Liver (tissue), 9 donors: ENCODE measurements around the gene ADGRG1. TPM values are rescaled to one million over a fixed set of nuclear protein-coding genes. Genes with fewer than 3 reads are reported as not detected.

Source experiments
- DNase-seq: peaks from one replicate; pipeline ENCODE4 v3.0.0-alpha.2; 2017; ENCODE audit warnings: low spot score
- H3K27ac ChIP-seq, 2 donors: one replicate each; pipeline ENCODE4 v1.7.0; 2013; ENCODE audit warnings: inconsistent platforms in 2 of 2, low read length in 2 of 2, control low read depth in 1 of 2, low read depth in 1 of 2, mild to moderate bottlenecking in 1 of 2
- H3K27me3 ChIP-seq, 4 donors: one replicate each; pipeline versions ENCODE4 v1.6.1 to v1.7.0; 2013; ENCODE audit warnings: low read length in 3 of 4, inconsistent platforms in 1 of 4, mild to moderate bottlenecking in 1 of 4, moderate library complexity in 1 of 4; ENCODE audit not compliant: control insufficient read depth in 4 of 4, insufficient read depth in 4 of 4
- H3K36me3 ChIP-seq, 4 donors: one replicate each; pipeline versions ENCODE4 v1.6.1 to v1.7.0; 2013; ENCODE audit warnings: low read length in 3 of 4, mild to moderate bottlenecking in 3 of 4, low read depth in 1 of 4, moderate library complexity in 1 of 4; ENCODE audit not compliant: control insufficient read depth in 4 of 4, insufficient read depth in 3 of 4
- H3K4me1 ChIP-seq, 4 donors: one replicate each; pipeline versions ENCODE4 v1.6.1 to v1.7.0; 2013; ENCODE audit warnings: low read length in 3 of 4, mild to moderate bottlenecking in 3 of 4, moderate library complexity in 1 of 4; ENCODE audit not compliant: control insufficient read depth in 4 of 4, insufficient read depth in 4 of 4
- H3K4me3 ChIP-seq, 3 donors: one replicate each; pipeline versions ENCODE4 v1.6.1 to v1.7.0; 2013; ENCODE audit warnings: low read length in 3 of 3, control low read depth in 1 of 3, low read depth in 1 of 3, mild to moderate bottlenecking in 1 of 3
- H3K9ac ChIP-seq, 2 donors: one replicate each; pipeline ENCODE4 v1.7.0; 2013; ENCODE audit warnings: low read length in 2 of 2, mild to moderate bottlenecking in 2 of 2, moderate library complexity in 2 of 2, control low read depth in 1 of 2, low read depth in 1 of 2
- H3K9me3 ChIP-seq, 4 donors: one replicate each; pipeline versions ENCODE4 v1.6.1 to v1.7.0; 2013; ENCODE audit warnings: low read length in 3 of 4; ENCODE audit not compliant: control insufficient read depth in 4 of 4
- ATF3 ChIP-seq: IDR thresholded peaks from 2 replicates; pipeline ENCODE4 v1.6.1; 2016; ENCODE audit warnings: antibody characterized with exemption
- CTCF ChIP-seq: fragments of 150-350 bp; IDR thresholded peaks from 2 replicates; pipeline ENCODE4 v1.5.1; 2017; ENCODE audit warnings: improper control_type of control experiment, low read depth, low read length; ENCODE audit not compliant: missing input control
- EGR1 ChIP-seq, 2 donors: IDR thresholded peaks; 2 replicates each; pipeline ENCODE4 v1.6.1; 2016 to 2018; ENCODE audit warnings: antibody characterized with exemption in 2 of 2, low read depth in 2 of 2
- FOXA1 ChIP-seq: IDR thresholded peaks from 2 replicates; pipeline ENCODE4 v1.6.1; 2016; ENCODE audit warnings: antibody characterized with exemption
- FOXA2 ChIP-seq: IDR thresholded peaks from 2 replicates; pipeline ENCODE4 v1.6.1; 2016; ENCODE audit warnings: antibody characterized with exemption
- GABPA ChIP-seq, 2 donors: IDR thresholded peaks in 1 of 2; conservative IDR thresholded peaks in 1 of 2; 2 replicates each; pipeline ENCODE4 v1.6.1; 2016; ENCODE audit warnings: antibody characterized with exemption in 2 of 2, mild to moderate bottlenecking in 1 of 2, moderate library complexity in 1 of 2
- HNF4A ChIP-seq, 2 donors: conservative IDR thresholded peaks; 2 replicates each; pipeline ENCODE4 v1.6.1; 2016; ENCODE audit warnings: antibody characterized with exemption in 2 of 2, mild to moderate bottlenecking in 2 of 2
- HNF4G ChIP-seq: IDR thresholded peaks from 2 replicates; pipeline ENCODE4 v1.6.1; 2016; ENCODE audit warnings: antibody characterized with exemption
- JUND ChIP-seq, 2 donors: IDR thresholded peaks; 2 replicates each; pipeline ENCODE4 v1.6.1; 2016; ENCODE audit warnings: antibody characterized with exemption in 2 of 2
- MAX ChIP-seq: IDR thresholded peaks from 2 replicates; pipeline ENCODE4 v1.6.1; 2016; ENCODE audit warnings: antibody characterized with exemption
- RAD21 ChIP-seq, 2 donors: IDR thresholded peaks; 2 replicates each; pipeline ENCODE4 v1.6.1; 2016; ENCODE audit warnings: antibody characterized with exemption in 2 of 2, mild to moderate bottlenecking in 2 of 2
- RXRA ChIP-seq, 2 donors: IDR thresholded peaks; 2 replicates each; pipeline ENCODE4 v1.6.1; 2017 to 2018; ENCODE audit warnings: antibody characterized with exemption in 2 of 2, mild to moderate bottlenecking in 1 of 2
- SP1 ChIP-seq: IDR thresholded peaks from 2 replicates; pipeline ENCODE4 v1.6.1; 2018; ENCODE audit warnings: antibody characterized with exemption, mild to moderate bottlenecking
- TAF1 ChIP-seq: conservative IDR thresholded peaks from 2 replicates; pipeline ENCODE4 v1.6.1; 2016; ENCODE audit warnings: antibody characterized with exemption, mild to moderate bottlenecking
- YY1 ChIP-seq: IDR thresholded peaks from 2 replicates; pipeline ENCODE4 v1.6.1; 2016; ENCODE audit warnings: antibody characterized with exemption, mild to moderate bottlenecking
- ZBTB33 ChIP-seq: IDR thresholded peaks from 2 replicates; pipeline ENCODE4 v1.6.1; 2016; ENCODE audit warnings: antibody characterized with exemption
- WGBS: extraction: QIAGEN DNeasy Blood & Tissue Kit; methylation state at CpG from one replicate; pipeline ENCODE4 v1.1.7; 2013; 5-methylcytosine and 5-hydroxymethylcytosine counted together
- polyA plus RNA-seq, 2 donors: library from polyadenylated mRNA; stranded (reverse) in 1 of 2; unstranded in 1 of 2; fragments of 200-250 nt in 1 of 2; fragments of >200 nt in 1 of 2; fragmentation: Nextera tagmentation in 1 of 2; extraction: Ambion mirVana in 1 of 2; gene quantifications; one replicate each; pipeline versions ENCODE4 v1.2.1 to v1.2.3, GENCODE V29; 2013 to 2015
- total RNA-seq, 2 donors: library from RNA; depleted of rRNA; stranded (reverse); fragments of >200 nt; gene quantifications; one replicate each; pipeline ENCODE4 v1.2.3, GENCODE V29; 2014
- donor health status: healthy.
- donor health status: healthy.
- donor health status: healthy.
- donor health status: healthy.
- donor health status: healthy.

Gene ADGRG1
- total and polyA plus RNA-seq, 4 donors = 1.7 to 3.3 (median 2.0) TPM

- H3K27me3 ChIP-seq = no peaks in the 10 kb centered on the region
- no peak overlapping the region for H3K9ac ChIP-seq
- no peak overlapping the region for H3K4me3 ChIP-seq
- no peak overlapping the region for H3K27ac ChIP-seq
- H3K9me3 ChIP-seq = no peaks in the 10 kb centered on the region
- TF ChIP-seq TAF1 (no peak), RXRA (IDR thresholded peaks at IDR 0.05) (no peak), HNF4A (conservative IDR thresholded peaks at IDR 0.05) (no peak), SP1 (no peak), HNF4G (no peak), FOXA1 (no peak), YY1 (no peak), MAX (no peak), JUND (IDR thresholded peaks at IDR 0.05) (no peak), RAD21 (IDR thresholded peaks at IDR 0.05) (no peak), GABPA (IDR thresholded peaks at IDR 0.05 in 1 of 2, conservative IDR thresholded peaks at IDR 0.05 in 1 of 2) (no peak), ATF3 (no peak)
- peaks cover 6 to 26% (median 23%) of the 10 kb centered on the region in 4 donors for H3K4me1 ChIP-seq
- no peak for DNase-seq
- no peaks in the 10 kb centered on the region for H3K36me3 ChIP-seq
- WGBS = 93% methylated on average over 23 of the region's 23 CpGs
Observed at GRCh38 chr16:57701759-57702371, 73.4 kb downstream of the ADGRG1 start.

GRCh38 chr16:57703416-57704010, 75.1 kb downstream of the ADGRG1 start:
- H3K9ac ChIP-seq = no peak overlapping the region
- H3K9me3 ChIP-seq = no peaks in the 10 kb centered on the region
- no peak overlapping the region for H3K4me3 ChIP-seq
- TF ChIP-seq CTCF = no peak
- no peak for TF ChIP-seq ATF3
- TF ChIP-seq HNF4G = no peak
- TF ChIP-seq HNF4A (conservative IDR thresholded peaks at IDR 0.05) = no peak
- TF ChIP-seq TAF1 = no peak
- no peak for TF ChIP-seq ZBTB33
- no peak for TF ChIP-seq EGR1 (IDR thresholded peaks at IDR 0.05; ENCODE audit: low read depth in 2 of 2)
- TF ChIP-seq GABPA (IDR thresholded peaks at IDR 0.05 in 1 of 2, conservative IDR thresholded peaks at IDR 0.05 in 1 of 2) = no peak
- TF ChIP-seq JUND (IDR thresholded peaks at IDR 0.05) = no peak
- TF ChIP-seq YY1 = no peak
- no peak for TF ChIP-seq FOXA2
- TF ChIP-seq FOXA1 = no peak
- no peak for TF ChIP-seq MAX
- TF ChIP-seq SP1 = no peak
- TF ChIP-seq RXRA (IDR thresholded peaks at IDR 0.05) = no peak
- no peaks in the 10 kb centered on the region for H3K27me3 ChIP-seq
- H3K4me1 ChIP-seq = peaks cover 6 to 26% (median 23%) of the 10 kb centered on the region in 4 donors
- 67% methylated on average over 11 of the region's 11 CpGs for WGBS
- no peak overlapping the region for H3K27ac ChIP-seq
- H3K36me3 ChIP-seq = no peaks in the 10 kb centered on the region
- DNase-seq = no peak
